NB4 (cell line): ENCODE results near the gene C1QTNF9.

Source experiments
- CTCF ChIP-seq: IDR thresholded peaks from one replicate; pipeline ENCODE4 v1.5.1; 2012; ENCODE audit warnings: low read depth, low read length
- MAX ChIP-seq: IDR thresholded peaks from 2 replicates; pipeline ENCODE4 v1.6.1; 2011; ENCODE audit warnings: low read depth, low read length
- MYC ChIP-seq: IDR thresholded peaks from 2 replicates; pipeline ENCODE4 v1.6.1; 2011; ENCODE audit warnings: low read depth, low read length
- POLR2A ChIP-seq: IDR thresholded peaks from 2 replicates; pipeline ENCODE4 v1.6.1; 2011; ENCODE audit warnings: mild to moderate bottlenecking; ENCODE audit not compliant: insufficient read length; ENCODE audit errors: extremely low read depth

GRCh38 chr13:24308068-24308445 lies 1.3 kb upstream of the C1QTNF9 start:
- TF ChIP-seq CTCF (no peak), POLR2A (no peak), MYC (no peak), MAX (no peak)
